Mucosa of stomach (tissue), 1 donor: Measurements from ENCODE around the gene SERPINA3.

Experiments
- H3K27me3 ChIP-seq: one replicate; pipeline ENCODE4 v1.7.0; 2013; ENCODE audit warnings: mild to moderate bottlenecking, low read length; ENCODE audit not compliant: control insufficient read depth, insufficient read depth
- H3K36me3 ChIP-seq: one replicate; pipeline ENCODE4 v1.7.0; 2013; ENCODE audit warnings: low read length; ENCODE audit not compliant: control insufficient read depth, insufficient read depth
- H3K4me1 ChIP-seq: one replicate; pipeline ENCODE4 v1.7.0; 2013; ENCODE audit warnings: mild to moderate bottlenecking, low read length; ENCODE audit not compliant: control insufficient read depth, insufficient read depth
- H3K4me3 ChIP-seq: one replicate; pipeline ENCODE4 v1.7.0; 2013; ENCODE audit warnings: low read length
- H3K9ac ChIP-seq: one replicate; pipeline ENCODE4 v1.7.0; 2013; ENCODE audit warnings: mild to moderate bottlenecking, low read length, moderate library complexity
- H3K9me3 ChIP-seq: one replicate; pipeline ENCODE4 v1.7.0; 2013; ENCODE audit warnings: mild to moderate bottlenecking, low read length, moderate library complexity; ENCODE audit not compliant: control insufficient read depth
- donor health status: Pancreatic carcinoma.

Gene SERPINA3

GRCh38 chr14:94655169-94655710, 43.0 kb downstream of the SERPINA3 start:
- no peaks in the 10 kb centered on the region for H3K36me3 ChIP-seq
- H3K27me3 ChIP-seq: no peaks in the 10 kb centered on the region

DNA sequence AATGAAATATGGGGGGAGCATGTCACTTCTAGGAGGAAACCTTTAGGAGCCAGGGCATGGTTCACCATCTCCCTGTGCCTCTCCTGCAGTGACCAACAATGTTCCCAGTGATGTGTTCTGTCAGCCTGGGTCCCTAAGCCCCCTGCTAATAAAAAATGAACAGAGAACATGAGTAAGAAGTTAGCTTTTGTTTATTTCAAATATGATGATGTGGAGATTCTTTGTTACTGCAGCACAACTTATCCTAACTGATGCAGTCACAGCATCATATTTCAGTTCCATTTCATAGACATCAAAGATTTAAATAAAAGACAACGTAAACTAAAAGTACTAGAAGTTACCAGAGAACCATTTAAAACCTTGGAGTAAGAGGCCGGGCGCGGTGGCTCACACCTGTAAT, 43.9 kb downstream of the SERPINA3 start:
- Histone ChIP-seq H3K36me3 (no peaks in the 10 kb centered on the region), H3K9me3 (no peaks in the 10 kb centered on the region), H3K4me1 (no peaks in the 10 kb centered on the region), H3K27me3 (no peaks in the 10 kb centered on the region), H3K9ac (no peak overlapping the region), H3K4me3 (no peak overlapping the region)

More at GRCh38 chr14:94655169-94655710, 43.0 kb downstream of the SERPINA3 start:
- Histone ChIP-seq H3K9ac (no peak overlapping the region), H3K4me1 (no peaks in the 10 kb centered on the region), H3K9me3 (no peaks in the 10 kb centered on the region), H3K4me3 (no peak overlapping the region)

DNA sequence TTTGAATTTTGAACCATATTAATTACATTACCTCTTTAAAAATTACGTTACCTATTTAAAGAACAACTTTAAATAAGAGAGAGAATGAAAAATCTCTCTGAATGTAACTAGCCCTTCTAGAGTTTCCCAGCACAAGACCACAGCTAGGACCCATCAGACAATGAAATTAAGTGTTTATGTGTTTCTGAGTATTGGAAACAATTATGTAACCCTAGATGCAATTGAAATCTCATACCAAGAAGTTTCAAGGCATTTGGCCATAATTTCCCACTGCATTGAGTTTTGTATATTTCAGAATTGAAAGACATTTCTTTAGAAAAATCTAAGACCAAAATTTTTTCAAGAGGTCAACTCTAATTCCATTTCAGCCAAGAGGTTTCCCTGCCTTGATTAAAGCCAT, 47.1 kb downstream of the SERPINA3 start:
- Histone ChIP-seq H3K27me3 (no peaks in the 10 kb centered on the region), H3K4me3 (no peak overlapping the region), H3K4me1 (no peaks in the 10 kb centered on the region), H3K9me3 (no peaks in the 10 kb centered on the region), H3K36me3 (no peaks in the 10 kb centered on the region), H3K9ac (no peak overlapping the region)

GRCh38 chr14:94659901-94660300, 47.7 kb downstream of the SERPINA3 start:
- no peak overlapping the region for H3K9ac ChIP-seq
- no peaks in the 10 kb centered on the region for H3K9me3 ChIP-seq
- H3K27me3 ChIP-seq: no peaks in the 10 kb centered on the region
- H3K36me3 ChIP-seq: no peaks in the 10 kb centered on the region
- H3K4me1 ChIP-seq: no peaks in the 10 kb centered on the region
- no peak overlapping the region for H3K4me3 ChIP-seq

DNA sequence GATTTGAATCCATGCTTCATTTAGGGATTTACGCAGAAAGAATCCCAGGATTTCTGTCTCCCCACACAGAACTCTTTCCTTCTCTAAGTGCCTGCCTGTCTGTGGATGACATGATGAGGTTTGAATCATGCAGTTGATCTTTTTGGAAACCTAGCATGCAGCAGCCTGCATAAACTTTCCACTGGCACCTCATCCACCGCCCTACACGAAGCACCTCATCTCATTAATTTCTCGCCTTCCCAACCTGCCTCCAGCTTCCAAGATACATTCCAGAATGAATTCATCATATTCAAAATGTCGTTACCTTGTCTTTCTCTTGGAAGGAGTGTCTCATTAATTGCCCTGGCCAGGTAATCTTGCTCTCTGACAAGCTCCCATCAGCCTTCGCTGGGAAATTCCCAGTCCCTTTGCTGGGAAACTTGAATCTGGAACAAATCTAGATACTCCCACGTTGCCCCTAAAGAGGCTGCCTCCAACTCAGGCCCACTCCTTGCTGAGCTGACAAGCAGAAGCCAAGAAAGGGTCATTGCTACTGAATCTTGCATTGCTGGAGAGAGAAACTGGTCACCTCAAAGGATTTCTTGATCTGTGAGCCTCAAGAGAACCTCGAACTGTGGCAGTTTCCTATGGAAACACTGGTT, 48.2 kb downstream of the SERPINA3 start:
- H3K9me3 ChIP-seq: no peaks in the 10 kb centered on the region
- H3K4me1 ChIP-seq: no peaks in the 10 kb centered on the region

GRCh38 chr14:94663538-94663937, 51.3 kb downstream of the SERPINA3 start:
- no peaks in the 10 kb centered on the region for H3K27me3 ChIP-seq
- no peak overlapping the region for H3K4me3 ChIP-seq
- H3K4me1 ChIP-seq: no peaks in the 10 kb centered on the region
- H3K9me3 ChIP-seq: no peaks in the 10 kb centered on the region
- H3K36me3 ChIP-seq: no peaks in the 10 kb centered on the region
- H3K9ac ChIP-seq: no peak overlapping the region

More for the DNA sequence above, 48.2 kb downstream of the SERPINA3 start:
- Histone ChIP-seq H3K9ac (no peak overlapping the region), H3K36me3 (no peaks in the 10 kb centered on the region), H3K4me3 (no peak overlapping the region), H3K27me3 (no peaks in the 10 kb centered on the region)

DNA sequence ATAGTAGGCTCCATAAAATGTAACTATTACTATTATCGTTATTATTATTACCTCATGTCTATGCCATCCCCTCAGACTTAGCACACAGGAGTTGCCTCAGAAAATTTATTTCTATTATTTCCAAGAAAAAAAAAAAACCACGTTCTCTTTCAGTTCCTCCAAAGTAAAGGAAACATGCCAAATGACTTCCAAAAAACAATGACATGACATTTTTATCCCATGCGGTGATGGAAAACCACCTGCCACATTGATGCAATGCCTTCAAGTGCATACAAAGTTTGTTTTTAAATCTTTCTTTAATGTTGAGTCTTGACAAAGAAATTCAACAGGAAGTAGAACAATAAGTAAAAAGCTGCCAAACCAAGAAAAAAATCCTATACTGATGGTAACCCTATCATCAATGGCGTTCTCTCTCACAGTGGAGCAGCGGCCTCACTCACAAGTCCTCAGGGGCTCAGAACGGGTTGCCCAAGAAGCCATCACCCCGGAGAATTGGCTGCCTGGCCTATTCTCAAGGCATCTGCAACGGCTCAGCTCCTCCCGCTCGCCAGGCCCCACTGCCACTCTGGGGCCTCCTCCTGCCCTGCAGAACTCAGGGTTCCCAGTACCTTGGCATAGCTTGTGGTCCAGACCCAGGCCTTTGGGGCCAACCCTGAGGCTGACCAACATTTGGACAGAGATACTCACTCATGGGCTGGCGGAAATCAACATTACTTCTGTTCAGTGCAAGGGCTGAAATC, 51.9 kb downstream of the SERPINA3 start:
- Histone ChIP-seq H3K27me3 (no peaks in the 10 kb centered on the region), H3K4me3 (no peak overlapping the region), H3K9me3 (no peaks in the 10 kb centered on the region), H3K4me1 (no peaks in the 10 kb centered on the region), H3K36me3 (no peaks in the 10 kb centered on the region), H3K9ac (no peak overlapping the region)

- Histone ChIP-seq H3K9me3 (no peaks in the 10 kb centered on the region), H3K9ac (no peak overlapping the region), H3K36me3 (no peaks in the 10 kb centered on the region), H3K27me3 (no peaks in the 10 kb centered on the region), H3K4me3 (no peak overlapping the region), H3K4me1 (no peaks in the 10 kb centered on the region)
Observed at GRCh38 chr14:94665121-94665520, 52.9 kb downstream of the SERPINA3 start.

DNA sequence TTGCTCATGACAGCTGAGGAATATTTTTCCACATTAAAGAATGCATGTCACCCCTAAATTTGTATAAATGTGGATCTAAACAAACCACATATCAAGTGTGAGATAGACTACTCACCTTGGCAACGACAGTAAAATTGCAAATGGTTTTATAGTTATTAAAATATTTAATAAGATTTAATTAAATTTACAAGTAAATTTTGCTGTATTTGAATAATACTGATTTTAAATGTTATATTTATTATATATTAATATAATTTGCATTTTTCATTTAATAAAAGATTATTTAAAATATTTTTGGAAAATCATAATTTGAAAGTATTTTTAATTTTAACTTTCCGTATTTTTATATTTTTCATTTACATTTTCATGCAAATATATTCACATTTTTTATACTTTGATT, 53.4 kb downstream of the SERPINA3 start:
- Histone ChIP-seq H3K4me1 (no peaks in the 10 kb centered on the region), H3K9ac (no peak overlapping the region), H3K36me3 (no peaks in the 10 kb centered on the region), H3K27me3 (no peaks in the 10 kb centered on the region), H3K4me3 (no peak overlapping the region), H3K9me3 (no peaks in the 10 kb centered on the region)

- Histone ChIP-seq H3K27me3 (peaks cover 7% of the 10 kb centered on the region), H3K9ac (no peak overlapping the region), H3K9me3 (no peaks in the 10 kb centered on the region), H3K4me3 (no peak overlapping the region), H3K4me1 (no peaks in the 10 kb centered on the region), H3K36me3 (no peaks in the 10 kb centered on the region)
Observed at GRCh38 chr14:94670692-94671285, 58.6 kb downstream of the SERPINA3 start.

- Histone ChIP-seq H3K36me3 (no peaks in the 10 kb centered on the region), H3K27me3 (peaks cover 7% of the 10 kb centered on the region), H3K9ac (no peak overlapping the region), H3K4me3 (no peak overlapping the region), H3K9me3 (no peaks in the 10 kb centered on the region), H3K4me1 (no peaks in the 10 kb centered on the region)
Observed at GRCh38 chr14:94671870-94672444, 59.8 kb downstream of the SERPINA3 start.

DNA sequence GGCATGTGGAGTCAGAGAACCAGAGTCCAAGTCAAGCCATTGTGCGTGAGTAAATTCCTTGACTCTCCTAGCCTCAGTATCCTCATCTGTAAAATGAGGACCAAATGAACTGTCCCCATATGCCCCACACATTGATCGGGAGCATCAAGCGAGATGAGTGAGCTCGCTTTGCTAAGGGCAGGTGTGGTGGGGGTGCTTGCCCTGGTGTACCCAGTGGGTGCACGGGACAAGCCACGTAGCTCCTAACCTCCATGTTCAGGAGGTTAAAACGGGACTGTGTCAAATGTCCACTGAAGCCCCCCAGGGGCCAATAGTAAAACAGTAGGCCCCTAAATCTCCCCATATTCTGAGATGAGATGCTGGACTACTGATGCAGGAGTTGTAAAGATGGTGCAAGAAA, 60.9 kb downstream of the SERPINA3 start:
- Histone ChIP-seq H3K4me1 (no peaks in the 10 kb centered on the region), H3K27me3 (peaks cover 7% of the 10 kb centered on the region), H3K36me3 (no peaks in the 10 kb centered on the region)

More for the DNA sequence above, 60.9 kb downstream of the SERPINA3 start:
- Histone ChIP-seq H3K9ac (no peak overlapping the region), H3K9me3 (no peaks in the 10 kb centered on the region), H3K4me3 (no peak overlapping the region)
